DND-41 (cell line): ENCODE data around the gene OSBPL7.

Source experiments
- ATAC-seq: fragments of 200-7000 bp; cut with Tn5 transposase; 3 replicates; pipeline ENCODE4 v1.9.1; 2021; ENCODE audit warnings: low read depth; ENCODE audit not compliant: insufficient read depth
- DNase-seq: peaks from one replicate; pipeline ENCODE4 v3.0.0-alpha.2; 2020
- H2AFZ ChIP-seq: 2 replicates; pipeline ENCODE4 v1.6.0; 2012; ENCODE audit warnings: low read depth, low read length
- H3K27ac ChIP-seq: 2 replicates; pipeline ENCODE4 v1.5.1; 2012; ENCODE audit warnings: low read length, inconsistent platforms
- H3K27me3 ChIP-seq: fragments of 200-600 bp; sonication (generic); 2 replicates; pipeline ENCODE4 v1.6.0; 2012; ENCODE audit warnings: low read length, mild to moderate bottlenecking, inconsistent platforms; ENCODE audit not compliant: insufficient read depth, poor library complexity
- H3K36me3 ChIP-seq: 2 replicates; pipeline ENCODE4 v1.5.1; 2012; ENCODE audit warnings: low read length, inconsistent platforms; ENCODE audit not compliant: insufficient read depth
- H3K4me1 ChIP-seq: 2 replicates; pipeline ENCODE4 v1.5.1; 2012; ENCODE audit warnings: mild to moderate bottlenecking, low read length; ENCODE audit not compliant: insufficient read depth
- H3K4me2 ChIP-seq: 2 replicates; pipeline ENCODE4 v1.6.0; 2012; ENCODE audit warnings: mild to moderate bottlenecking, moderate library complexity, low read length, inconsistent platforms; ENCODE audit not compliant: insufficient read depth
- H3K4me3 ChIP-seq, 2 experiments: fragments of 200-600 bp in 1 of 2; shearing (Covaris generic) in 1 of 2; 2 replicates each; pipeline ENCODE4 v1.5.1; 2012 to 2016; ENCODE audit warnings: inconsistent platforms in 2 of 2, low read length in 2 of 2, mild to moderate bottlenecking in 2 of 2, low read depth in 1 of 2, moderate library complexity in 1 of 2
- H3K79me2 ChIP-seq: 2 replicates; pipeline ENCODE4 v1.6.0; 2012; ENCODE audit warnings: low read length, inconsistent platforms; ENCODE audit not compliant: insufficient read depth
- H3K9ac ChIP-seq: 2 replicates; pipeline ENCODE4 v1.6.0; 2012; ENCODE audit warnings: low read depth, mild to moderate bottlenecking, inconsistent platforms, low read length, moderate library complexity
- H3K9me3 ChIP-seq: 2 replicates; pipeline ENCODE4 v1.5.1; 2012; ENCODE audit warnings: low read length, moderate library complexity, mild to moderate bottlenecking, inconsistent platforms; ENCODE audit not compliant: insufficient read depth, severe bottlenecking
- H4K20me1 ChIP-seq: 2 replicates; pipeline ENCODE4 v1.6.0; 2012; ENCODE audit warnings: low read length; ENCODE audit not compliant: insufficient read depth
- EZH2 ChIP-seq: IDR thresholded peaks from 3 replicates; pipeline ENCODE4 v1.6.1; 2012; ENCODE audit warnings: borderline replicate concordance, low read depth, mild to moderate bottlenecking, moderate library complexity, low read length, inconsistent platforms; ENCODE audit not compliant: severe bottlenecking
- TF ChIP-seq, protein P1 (sequence below): IDR thresholded peaks from 2 replicates; pipeline ENCODE4 v1.5.1; 2012; ENCODE audit warnings: borderline replicate concordance, low read length, moderate library complexity, mild to moderate bottlenecking; ENCODE audit not compliant: poor library complexity, severe bottlenecking; ENCODE audit errors: extremely low read depth

OSBPL7 gene

GRCh38 chr17:47837401-47838039, 15.9 kb upstream of the OSBPL7 start:
- Histone ChIP-seq H3K79me2 (peaks cover 8% of the 10 kb centered on the region), H3K4me2 (no peak overlapping the region), H3K4me1 (peaks cover 28% of the 10 kb centered on the region), H3K9ac (no peak overlapping the region), H3K4me3 (no peak overlapping the region), H3K27me3 (no peaks in the 10 kb centered on the region), H3K27ac (no peak overlapping the region), H3K36me3 (peaks cover 21% of the 10 kb centered on the region), H2AFZ (no peak overlapping the region), H4K20me1 (no peaks in the 10 kb centered on the region), H3K9me3 (no peaks in the 10 kb centered on the region)
- ATAC-seq (no peak), DNase-seq (no peak)
- TF ChIP-seq, protein P1, sequence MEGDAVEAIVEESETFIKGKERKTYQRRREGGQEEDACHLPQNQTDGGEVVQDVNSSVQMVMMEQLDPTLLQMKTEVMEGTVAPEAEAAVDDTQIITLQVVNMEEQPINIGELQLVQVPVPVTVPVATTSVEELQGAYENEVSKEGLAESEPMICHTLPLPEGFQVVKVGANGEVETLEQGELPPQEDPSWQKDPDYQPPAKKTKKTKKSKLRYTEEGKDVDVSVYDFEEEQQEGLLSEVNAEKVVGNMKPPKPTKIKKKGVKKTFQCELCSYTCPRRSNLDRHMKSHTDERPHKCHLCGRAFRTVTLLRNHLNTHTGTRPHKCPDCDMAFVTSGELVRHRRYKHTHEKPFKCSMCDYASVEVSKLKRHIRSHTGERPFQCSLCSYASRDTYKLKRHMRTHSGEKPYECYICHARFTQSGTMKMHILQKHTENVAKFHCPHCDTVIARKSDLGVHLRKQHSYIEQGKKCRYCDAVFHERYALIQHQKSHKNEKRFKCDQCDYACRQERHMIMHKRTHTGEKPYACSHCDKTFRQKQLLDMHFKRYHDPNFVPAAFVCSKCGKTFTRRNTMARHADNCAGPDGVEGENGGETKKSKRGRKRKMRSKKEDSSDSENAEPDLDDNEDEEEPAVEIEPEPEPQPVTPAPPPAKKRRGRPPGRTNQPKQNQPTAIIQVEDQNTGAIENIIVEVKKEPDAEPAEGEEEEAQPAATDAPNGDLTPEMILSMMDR: no peak
- no peak for TF ChIP-seq EZH2

- peaks cover 21% of the 10 kb centered on the region for H3K36me3 ChIP-seq
- no peak overlapping the region for H3K27ac ChIP-seq
- H3K27me3 ChIP-seq: no peaks in the 10 kb centered on the region
- H3K4me2 ChIP-seq: no peak overlapping the region
- H4K20me1 ChIP-seq: no peaks in the 10 kb centered on the region
- no peak for TF ChIP-seq EZH2
- TF ChIP-seq, protein P1: no peak
- H3K4me1 ChIP-seq: peaks cover 30% of the 10 kb centered on the region
- H3K4me3 ChIP-seq: no peak overlapping the region
- no peak overlapping the region for H2AFZ ChIP-seq
- no peak for ATAC-seq
- no peak overlapping the region for H3K9ac ChIP-seq
- H3K9me3 ChIP-seq: no peaks in the 10 kb centered on the region
- peaks cover 8% of the 10 kb centered on the region for H3K79me2 ChIP-seq
- DNase-seq: no peak
Measured at GRCh38 chr17:47836601-47837000, 15.0 kb upstream of the OSBPL7 start.

DNA sequence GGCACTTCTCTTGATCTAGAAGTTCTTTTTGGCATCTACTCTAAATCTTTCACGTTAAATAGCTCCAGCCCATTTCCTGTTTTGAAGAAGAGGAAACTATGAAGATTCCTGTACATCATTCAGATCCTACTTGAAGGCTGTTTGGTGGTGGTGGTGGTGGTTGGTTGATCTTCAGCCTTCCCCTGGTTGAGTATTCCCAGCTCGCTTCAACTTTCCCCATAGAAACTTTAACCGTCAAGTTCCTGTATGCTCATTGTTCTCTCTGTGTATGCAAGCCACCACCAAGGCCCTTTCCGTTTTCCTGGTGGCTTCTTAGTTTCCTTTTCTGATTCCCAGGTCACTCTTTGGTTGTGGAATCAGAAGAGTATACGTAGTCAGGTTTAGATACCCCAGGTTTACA, 13.2 kb upstream of the OSBPL7 start:
- peaks cover 29% of the 10 kb centered on the region for H3K4me1 ChIP-seq
- H4K20me1 ChIP-seq: peaks cover 6% of the 10 kb centered on the region
- H3K9ac ChIP-seq: no peak overlapping the region
- H3K27ac ChIP-seq: no peak overlapping the region
- TF ChIP-seq, protein P1: no peak
- TF ChIP-seq EZH2: no peak
- ATAC-seq (no peak), DNase-seq (no peak)
- H2AFZ ChIP-seq: no peak overlapping the region
- H3K9me3 ChIP-seq: no peaks in the 10 kb centered on the region
- H3K4me2 ChIP-seq: no peak overlapping the region
- no peaks in the 10 kb centered on the region for H3K27me3 ChIP-seq
- peaks cover 21% of the 10 kb centered on the region for H3K36me3 ChIP-seq
- H3K79me2 ChIP-seq: peaks cover 16% of the 10 kb centered on the region
- no peak overlapping the region for H3K4me3 ChIP-seq
